GM21381 (cell line): ENCODE results near the gene PTTG2.
"Not testable (repeated sequence)": the region's sequence is repeated elsewhere in the genome, so short reads cannot be mapped to it uniquely, and the experiment has no call there.

Experiments
- ATAC-seq: cut with Tn5 transposase; IDR thresholded peaks from one replicate; pipeline ENCODE4 v1.9.1; 2021; ENCODE audit warnings: mild to moderate bottlenecking, moderate library complexity; ENCODE audit not compliant: unreplicated experiment

PTTG2 gene

DNA sequence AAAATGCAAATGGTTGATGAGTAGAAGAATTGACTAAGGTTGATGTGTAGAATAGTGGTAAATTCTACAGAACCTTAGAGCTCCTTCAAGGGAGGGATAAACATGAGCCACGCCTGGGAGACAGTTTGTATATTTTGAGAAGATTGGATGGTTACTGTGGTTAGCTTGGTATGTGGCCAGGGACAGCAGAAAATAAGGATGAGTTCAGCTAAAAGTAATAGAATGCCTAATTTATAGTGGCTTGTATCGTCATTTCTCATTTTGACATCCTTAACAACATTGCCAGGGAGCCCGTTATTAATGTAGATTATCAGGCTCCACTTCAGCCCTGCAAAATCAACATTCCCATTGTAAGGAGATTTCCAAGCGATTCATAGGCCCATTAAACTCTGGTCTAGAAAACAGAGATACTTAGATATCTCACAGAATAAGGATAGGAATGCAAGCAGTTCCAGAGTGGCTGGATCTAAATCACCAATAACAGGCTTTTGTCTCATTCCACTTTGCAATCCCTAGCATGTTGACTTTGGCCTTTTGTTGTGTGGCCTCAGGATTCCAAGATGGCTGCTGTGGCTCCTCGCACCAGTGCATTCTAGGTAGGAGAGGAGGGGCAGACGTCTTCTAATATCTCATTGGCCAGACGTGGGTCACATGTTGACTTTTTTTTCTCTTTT is 6.4 kb upstream of the PTTG2 start:
- ATAC-seq = no peak

DNA sequence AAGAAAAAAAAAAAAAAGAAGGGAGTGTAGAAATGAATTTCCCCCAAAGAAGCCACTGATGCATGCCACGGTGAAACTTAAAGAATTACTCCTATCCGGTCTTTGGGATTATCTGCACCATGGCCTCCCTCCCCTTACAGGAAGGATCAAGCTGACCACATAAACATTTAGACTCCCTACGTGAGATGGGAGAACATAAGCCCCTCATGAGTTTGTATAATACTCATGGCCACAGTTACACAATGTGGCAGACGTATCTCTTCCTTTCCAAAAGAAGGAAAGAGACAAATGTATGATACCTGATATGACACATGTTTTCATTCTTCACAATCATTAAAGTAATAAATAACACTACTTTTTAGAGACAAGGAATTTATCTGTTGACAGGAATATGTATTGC is 3.3 kb upstream of the PTTG2 start:
- ATAC-seq = no peak

GRCh38 chr4:37958932-37959331 is 1.3 kb upstream of the PTTG2 start:
- ATAC-seq = no peak

GRCh38 chr4:37960679-37961450 is 667 bp downstream of the PTTG2 start:
- no peak for ATAC-seq

DNA sequence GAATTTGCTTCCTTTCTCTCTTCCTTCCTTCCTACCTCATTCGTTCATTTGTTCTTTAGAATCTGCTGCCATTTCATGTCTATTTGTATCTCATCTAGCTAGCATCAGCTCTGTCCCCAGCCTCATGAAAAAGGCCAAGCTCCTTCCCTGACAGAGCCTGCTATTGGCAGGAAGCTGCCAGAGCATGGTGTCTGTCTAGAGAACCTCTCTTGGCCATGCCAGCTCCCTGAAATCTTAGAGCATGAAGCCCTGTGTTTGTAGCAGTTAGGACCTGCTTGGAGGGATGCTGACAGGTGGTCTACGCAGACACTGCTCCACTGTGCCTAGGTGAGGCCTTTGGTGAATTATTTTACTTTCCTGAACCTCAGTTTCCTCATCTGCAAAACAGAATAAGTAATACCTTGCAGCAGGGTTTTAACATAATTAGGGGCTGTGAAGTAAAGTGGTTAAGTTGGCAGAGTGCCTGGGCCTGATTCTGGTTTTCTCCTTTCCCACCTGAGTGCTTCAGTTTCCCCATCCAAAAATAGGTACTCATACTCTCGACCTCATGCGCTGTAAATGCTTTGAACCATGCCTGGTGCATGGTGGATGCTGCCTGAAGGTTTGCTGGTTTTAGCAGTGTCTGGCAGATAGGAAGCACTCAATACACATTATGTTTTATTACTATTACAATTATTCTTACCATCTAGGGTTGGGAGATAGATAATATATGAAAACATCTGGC is 4.7 kb downstream of the PTTG2 start:
- peak; percentile 84 for ATAC-seq

GRCh38 chr4:37966044-37966443 is 5.8 kb downstream of the PTTG2 start:
- no peak for ATAC-seq

- ATAC-seq = no peak
Measured at GRCh38 chr4:37967736-37968135, 7.5 kb downstream of the PTTG2 start.

- no peak for ATAC-seq
Measured at GRCh38 chr4:37968747-37969146, 8.5 kb downstream of the PTTG2 start.

DNA sequence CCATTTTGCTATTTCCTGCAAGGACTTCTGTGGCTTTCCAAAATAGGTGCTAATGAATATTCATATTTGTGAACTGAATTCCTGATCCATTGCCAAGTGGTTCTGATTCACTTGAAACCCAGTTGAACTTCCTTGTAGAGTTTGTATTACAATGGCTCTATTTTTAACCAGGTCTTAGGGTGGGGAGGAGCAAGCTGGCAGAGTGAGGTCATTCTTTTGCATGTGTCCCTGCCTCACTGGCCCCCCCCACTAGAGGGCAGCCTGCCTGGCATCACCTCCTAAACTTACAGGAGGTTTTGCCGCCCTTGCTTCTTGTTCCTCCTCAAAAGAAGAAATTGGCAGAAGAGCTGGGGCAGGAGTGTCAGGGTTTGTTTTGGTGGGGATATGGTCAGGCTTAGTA is 10.5 kb downstream of the PTTG2 start:
- no peak for ATAC-seq

DNA sequence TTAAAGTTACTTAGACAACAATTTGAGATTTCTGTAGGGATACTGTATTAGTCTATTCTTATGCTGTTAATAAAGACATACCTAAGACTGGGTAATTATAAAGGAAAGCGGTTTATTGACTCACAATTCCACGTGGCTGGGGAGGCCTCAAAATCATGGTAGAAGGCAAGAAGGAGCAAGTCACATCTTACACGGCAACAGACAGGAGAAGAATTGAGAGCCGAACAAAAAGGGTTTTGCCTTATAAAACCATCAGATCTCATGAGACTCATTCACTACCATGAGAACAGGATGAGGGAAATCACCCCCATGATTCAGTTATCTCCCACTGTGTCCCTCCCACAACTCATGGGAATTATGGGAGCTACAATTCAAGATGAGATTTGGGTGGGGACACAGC is 11.0 kb downstream of the PTTG2 start:
- no peak for ATAC-seq

DNA sequence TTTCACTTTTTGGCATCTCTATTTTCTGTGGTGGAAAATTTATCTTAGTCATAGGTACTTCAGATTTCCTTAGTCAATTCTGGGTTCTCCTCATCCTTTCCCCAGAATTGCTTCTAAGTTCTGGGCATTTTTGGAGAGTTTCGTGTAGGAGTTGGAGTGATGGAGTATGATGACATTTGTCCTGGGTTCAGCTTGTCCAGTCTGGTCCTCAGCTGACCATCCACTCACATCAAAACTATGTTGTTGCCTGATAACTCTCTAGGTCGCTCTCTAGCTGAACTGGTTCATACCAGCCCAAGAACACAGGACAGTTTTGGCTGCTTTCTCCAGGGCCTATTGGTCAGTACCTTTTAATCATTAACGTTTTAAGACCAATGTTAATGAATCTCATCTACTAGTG is 13.2 kb downstream of the PTTG2 start:
- no peak for ATAC-seq

DNA sequence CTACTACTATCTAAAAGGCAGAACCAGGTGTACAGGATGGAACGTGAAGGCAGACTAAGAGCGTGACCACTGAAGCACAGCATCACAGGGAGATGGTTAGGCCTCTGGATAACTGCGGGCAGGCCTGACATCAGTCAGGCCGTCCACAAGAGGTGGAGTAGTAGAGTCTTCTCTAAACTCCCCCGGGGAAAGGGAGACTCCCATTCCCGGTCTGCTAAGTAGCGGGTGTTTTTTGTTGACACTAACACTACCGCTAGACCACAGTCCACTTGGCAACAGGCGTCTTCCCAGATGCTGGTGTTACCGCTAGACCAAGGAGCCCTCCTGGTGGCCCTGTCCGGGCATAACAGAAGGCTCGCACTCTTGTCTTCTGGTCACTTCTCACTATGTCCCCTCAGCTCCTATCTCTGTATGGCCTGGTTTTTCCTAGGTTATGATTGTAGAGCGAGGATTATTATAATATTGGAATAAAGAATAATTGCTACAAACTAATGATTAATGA is 15.2 kb downstream of the PTTG2 start:
- not testable (repeated sequence) for ATAC-seq

DNA sequence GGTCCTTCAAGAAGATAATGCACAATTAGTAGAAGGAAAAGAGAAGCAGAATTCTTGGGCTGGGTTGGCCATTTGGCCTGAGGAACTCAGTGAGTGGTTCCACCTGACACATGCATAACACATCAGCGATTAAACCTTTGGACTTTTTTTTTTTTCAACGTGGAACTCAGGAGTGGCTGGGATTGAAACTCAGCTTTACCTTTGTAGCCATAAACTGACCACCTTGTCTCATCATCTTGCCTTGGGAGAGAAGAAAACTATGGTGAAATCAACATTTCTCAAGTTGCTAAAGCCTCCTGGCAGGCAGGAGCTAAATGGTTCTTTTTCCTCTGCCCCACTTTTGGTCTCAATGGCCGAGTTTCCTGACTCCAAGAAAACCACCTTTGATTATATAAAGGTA is 16.3 kb downstream of the PTTG2 start:
- ATAC-seq = no peak

DNA sequence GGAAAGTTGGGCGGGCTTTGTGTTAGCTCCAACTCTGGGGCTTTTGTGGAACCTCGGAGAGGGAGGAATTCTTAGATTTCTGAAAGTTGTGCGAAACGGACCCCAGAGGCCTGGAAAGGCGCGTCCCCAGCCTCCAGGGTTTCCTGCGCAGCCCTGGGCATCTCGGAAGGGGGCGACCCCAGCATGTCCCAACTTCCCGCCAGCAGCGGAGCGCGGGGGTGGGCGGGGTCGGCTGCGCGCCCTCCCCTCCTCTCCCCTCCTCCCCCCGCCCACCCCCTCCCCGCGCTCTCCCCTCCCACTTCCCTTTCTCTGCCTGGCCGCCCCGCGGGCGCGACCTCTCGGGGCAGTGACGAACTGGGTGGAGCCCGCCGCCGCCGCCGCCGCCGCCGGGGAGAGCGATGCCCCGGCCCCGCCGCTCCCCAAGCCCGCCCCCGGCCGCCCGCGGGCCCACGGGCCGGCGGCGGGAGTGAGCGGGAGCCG is 16.8 kb downstream of the PTTG2 start:
- ATAC-seq = peak; percentile 78

- peak; percentile 62 for ATAC-seq
Measured at GRCh38 chr4:37977471-37978247, 17.5 kb downstream of the PTTG2 start.

- peak; percentile 24 for ATAC-seq
Measured at GRCh38 chr4:37978248-37978924, 18.2 kb downstream of the PTTG2 start.

GRCh38 chr4:37980246-37980645 is 20.0 kb downstream of the PTTG2 start:
- ATAC-seq = no peak

DNA sequence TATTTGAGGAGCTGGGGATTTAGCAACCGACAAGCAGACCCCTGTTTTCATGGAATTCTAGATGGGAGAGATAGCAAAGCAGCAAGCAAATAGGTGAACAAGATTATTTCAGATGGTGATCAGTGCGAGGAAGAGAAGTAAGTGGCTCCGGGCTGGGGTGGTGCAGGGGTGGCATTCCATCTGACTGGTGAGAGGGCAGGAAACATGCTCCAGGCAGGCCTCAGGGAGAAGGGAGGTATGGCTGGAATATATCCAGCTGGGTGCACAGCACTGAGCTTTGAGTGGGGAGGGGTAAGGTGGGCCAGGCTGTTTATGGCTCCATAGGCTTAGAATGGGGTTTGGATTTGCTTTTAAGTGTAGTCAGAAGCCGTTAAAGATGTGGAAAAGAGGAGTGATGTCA is 21.2 kb downstream of the PTTG2 start:
- no peak for ATAC-seq

GRCh38 chr4:37981844-37982720 is 21.9 kb downstream of the PTTG2 start:
- ATAC-seq = no peak
